H1 (cell line): ENCODE results near the gene ELMO1. TPM values are rescaled to one million over a fixed set of nuclear protein-coding genes. Genes with fewer than 3 reads are reported as not detected.

ENCODE experiments used
- CTCF ChIA-PET: fragments of 300-600 bp; sonication (Branson Sonifier 250); formaldehyde crosslinking; loops from one replicate; lab custom pipeline; 2021; ENCODE audit not compliant: partially characterized antibody; lab: Charles Lee
- POLR2A ChIA-PET: fragments of 300-600 bp; sonication (Branson Sonifier 250); formaldehyde crosslinking; loops from one replicate; lab custom pipeline; 2021; ENCODE audit warnings: inconsistent platforms; ENCODE audit not compliant: partially characterized antibody; lab: Charles Lee
- DNase-seq, 2 experiments: peaks; one replicate each; pipeline versions ENCODE4 v3.0.0 to v3.0.0-alpha.2; 2010 to 2022; ENCODE audit warnings: low spot score in 2 of 2, low read depth in 1 of 2, mixed read lengths in 1 of 2
- FAIRE-seq: peaks from 2 replicates; lab custom pipeline; 2011; peaks lifted over from hg19 to GRCh38; lab: Jason Lieb, UNC
- H2AFZ ChIP-seq: 2 replicates; pipeline ENCODE4 v1.8.1; 2012; ENCODE audit warnings: low read length, inconsistent platforms
- H2AK5ac ChIP-seq: 2 replicates; pipeline ENCODE4 v1.6.1; 2013; ENCODE audit warnings: low read depth, low read length
- H2BK120ac ChIP-seq: replicated peaks from 2 replicates; pipeline ENCODE3; 2013; ENCODE audit warnings: low read depth, low read length, inconsistent platforms
- H2BK12ac ChIP-seq: 2 replicates; pipeline ENCODE4 v1.6.1; 2013; ENCODE audit warnings: low read depth, low read length
- H2BK15ac ChIP-seq: 2 replicates; pipeline ENCODE4 v1.6.1; 2013; ENCODE audit warnings: low read length
- H2BK20ac ChIP-seq: 2 replicates; pipeline ENCODE4 v1.6.1; 2013; ENCODE audit warnings: low read length
- H2BK5ac ChIP-seq: 2 replicates; pipeline ENCODE4 v1.6.1; 2013; ENCODE audit warnings: low read depth, low read length
- H3K14ac ChIP-seq: 2 replicates; pipeline ENCODE4 v1.6.1; 2013; ENCODE audit warnings: inconsistent platforms; ENCODE audit not compliant: insufficient read length
- H3K18ac ChIP-seq: 2 replicates; pipeline ENCODE4 v1.6.1; 2013; ENCODE audit warnings: low read length; ENCODE audit errors: extremely low read depth
- H3K23ac ChIP-seq: 2 replicates; pipeline ENCODE4 v1.6.1; 2013; ENCODE audit warnings: inconsistent platforms; ENCODE audit not compliant: insufficient read length
- H3K23me2 ChIP-seq: 2 replicates; pipeline ENCODE4 v1.6.1; 2013; ENCODE audit warnings: low read depth, low read length
- H3K27ac ChIP-seq: 2 replicates; pipeline ENCODE4 v1.6.1; 2011; ENCODE audit warnings: low read depth, low read length, inconsistent platforms
- H3K27me3 ChIP-seq, 4 experiments: replicated peaks in 1 of 4; 1 replicate in 1 of 4; 2 replicates in 3 of 4; pipeline versions ENCODE4 v1.6.1 to v1.8.1; 2011 to 2013; ENCODE audit warnings: low read length in 3 of 4, mild to moderate bottlenecking in 3 of 4, inconsistent platforms in 2 of 4, mixed read lengths in 2 of 4, moderate library complexity in 1 of 4; ENCODE audit not compliant: control insufficient read depth in 3 of 4, insufficient read depth in 3 of 4; ENCODE audit errors: extremely low read depth in 1 of 4
- H3K36me3 ChIP-seq, 4 experiments: 2 replicates each; pipeline versions ENCODE4 v1.6.1 to v1.8.1; 2011 to 2013; ENCODE audit warnings: mild to moderate bottlenecking in 4 of 4, low read length in 3 of 4, moderate library complexity in 2 of 4, control low read depth in 1 of 4, inconsistent platforms in 1 of 4; ENCODE audit not compliant: insufficient read depth in 4 of 4, control insufficient read depth in 2 of 4
- H3K4ac ChIP-seq: replicated peaks from 2 replicates; pipeline ENCODE3; 2013; ENCODE audit warnings: low read length, low read depth, mixed read lengths, inconsistent platforms; ENCODE audit not compliant: insufficient read length
- H3K4me1 ChIP-seq, 4 experiments: replicated peaks in 1 of 4; 1 replicate in 1 of 4; 2 replicates in 3 of 4; pipeline versions ENCODE4 v1.6.1 to v1.8.1; 2011 to 2013; ENCODE audit warnings: low read length in 3 of 4, inconsistent platforms in 2 of 4, mixed read lengths in 1 of 4; ENCODE audit not compliant: insufficient read depth in 4 of 4, control insufficient read depth in 3 of 4
- H3K4me2 ChIP-seq, 2 experiments: 2 replicates each; pipeline versions ENCODE4 v1.6.1 to v1.8.1; 2011 to 2013; ENCODE audit warnings: low read depth in 2 of 2, low read length in 2 of 2, control low read depth in 1 of 2, inconsistent platforms in 1 of 2, mild to moderate bottlenecking in 1 of 2; ENCODE audit not compliant: insufficient read depth in 1 of 2
- H3K4me3 ChIP-seq, 4 experiments: fragments of 200-600, 300-600 bp in 1 of 4; sonication (generic), shearing (Covaris generic), sonication (Bioruptor Twin) in 1 of 4; 2 replicates each; pipeline versions ENCODE4 v1.5.1 to v1.8.1; 2011 to 2016; ENCODE audit warnings: low read length in 4 of 4, low read depth in 3 of 4, control low read depth in 2 of 4, inconsistent platforms in 2 of 4, mild to moderate bottlenecking in 2 of 4, mixed read lengths in 1 of 4, moderate library complexity in 1 of 4; ENCODE audit not compliant: insufficient read depth in 2 of 4; ENCODE audit errors: extremely low read depth in 1 of 4
- H3K56ac ChIP-seq: replicated peaks from 2 replicates; pipeline ENCODE3; 2013; ENCODE audit warnings: low read depth, mild to moderate bottlenecking, mixed read lengths, low read length, inconsistent platforms; ENCODE audit not compliant: insufficient read length
- H3K79me1 ChIP-seq: 2 replicates; pipeline ENCODE4 v1.6.1; 2013; ENCODE audit warnings: low read depth, low read length, control low read depth
- H3K79me2 ChIP-seq, 2 experiments: 2 replicates each; pipeline versions ENCODE4 v1.6.1 to v1.8.1; 2012 to 2013; ENCODE audit warnings: low read length in 2 of 2, mild to moderate bottlenecking in 2 of 2, inconsistent platforms in 1 of 2; ENCODE audit not compliant: insufficient read depth in 2 of 2, control insufficient read depth in 1 of 2
- H3K9ac ChIP-seq, 4 experiments: replicated peaks in 1 of 4; 1 replicate in 1 of 4; 2 replicates in 3 of 4; pipeline versions ENCODE4 v1.6.1 to v1.8.1; 2011 to 2013; ENCODE audit warnings: low read depth in 3 of 4, low read length in 3 of 4, control low read depth in 2 of 4, mild to moderate bottlenecking in 2 of 4, moderate library complexity in 2 of 4, inconsistent platforms in 1 of 4; ENCODE audit errors: extremely low read depth in 1 of 4
- H3K9me3 ChIP-seq, 2 experiments: 2 replicates each; pipeline versions ENCODE4 v1.6.1 to v1.8.1; 2012 to 2013; ENCODE audit warnings: mild to moderate bottlenecking in 2 of 2, moderate library complexity in 2 of 2, control low read depth in 1 of 2, inconsistent platforms in 1 of 2, low read depth in 1 of 2, low read length in 1 of 2, mixed read lengths in 1 of 2; ENCODE audit not compliant: insufficient read depth in 2 of 2
- H4K20me1 ChIP-seq, 2 experiments: replicated peaks in 1 of 2; 2 replicates each; pipeline versions ENCODE3 to v1.8.1; 2011 to 2013; ENCODE audit warnings: inconsistent platforms in 2 of 2, low read length in 2 of 2, mild to moderate bottlenecking in 1 of 2; ENCODE audit not compliant: insufficient read depth in 2 of 2, control insufficient read depth in 1 of 2
- H4K5ac ChIP-seq: 2 replicates; pipeline ENCODE4 v1.6.1; 2013; ENCODE audit warnings: low read length, low read depth, mixed read lengths, inconsistent platforms; ENCODE audit not compliant: insufficient read length
- H4K8ac ChIP-seq: 2 replicates; pipeline ENCODE4 v1.8.0; 2013; ENCODE audit warnings: mild to moderate bottlenecking, moderate library complexity, low read length, inconsistent platforms; ENCODE audit not compliant: insufficient read depth; ENCODE audit errors: extremely low read depth
- H4K91ac ChIP-seq: replicated peaks from 2 replicates; pipeline ENCODE3; 2013; ENCODE audit warnings: low read length, mixed read lengths, inconsistent platforms; ENCODE audit not compliant: insufficient read length
- CTBP2 ChIP-seq: IDR thresholded peaks from 2 replicates; pipeline ENCODE4 v1.7.0; 2011; ENCODE audit warnings: borderline replicate concordance, mild to moderate bottlenecking, moderate library complexity, mixed read lengths, low read length; ENCODE audit not compliant: insufficient read depth, insufficient read length
- MAFK ChIP-seq: IDR thresholded peaks from 2 replicates; pipeline ENCODE4 v1.6.1; 2012; ENCODE audit warnings: low read depth, mild to moderate bottlenecking, improper control_type of control experiment, low read length
- POU5F1 ChIP-seq: IDR thresholded peaks from 2 replicates; pipeline ENCODE4 v1.6.1; 2011; ENCODE audit warnings: low read depth, mild to moderate bottlenecking, low read length, moderate library complexity
- RNF2 ChIP-seq: fragments of 200-900, 300-1000 bp; sonication (generic); IDR thresholded peaks from 2 replicates; pipeline ENCODE4 v1.7.1; 2016; ENCODE audit warnings: borderline replicate concordance, low read depth, mild to moderate bottlenecking, antibody characterized with exemption, low read length; ENCODE audit not compliant: poor library complexity, severe bottlenecking; ENCODE audit errors: missing control alignments
- SRF ChIP-seq: IDR thresholded peaks from 2 replicates; pipeline ENCODE4 v1.6.1; 2011; ENCODE audit warnings: mild to moderate bottlenecking, low read depth, low read length, moderate library complexity
- WGBS, 2 experiments: shearing (Covaris generic) in 1 of 2; methylation state at CpG; one replicate each; pipeline versions ENCODE4 v1.1.6 to v1.1.7; 2013 to 2015; ENCODE audit warnings: low lambda C conversion rate in 2 of 2, mixed read lengths in 2 of 2, inconsistent platforms in 1 of 2, low coverage in 1 of 2, missing lambda C conversion rate in 1 of 2; ENCODE audit not compliant: insufficient replicate concordance in 2 of 2, insufficient coverage in 1 of 2, insufficient read length in 1 of 2; ENCODE audit errors: extremely low coverage in 1 of 2, missing lambda C conversion rate in 1 of 2; 5-methylcytosine and 5-hydroxymethylcytosine counted together
- polyA plus RNA-seq, 7 experiments: library from polyadenylated mRNA; depleted of rRNA in 3 of 7; stranded (reverse) in 5 of 7; unstranded in 2 of 7; fragments of >200 nt in 5 of 7; fragments of 200-250 nt in 2 of 7; gene quantifications; 1 replicate in 5 of 7; 2 replicates in 1 of 7; 4 replicates in 1 of 7; pipeline versions ENCODE4 v1.2.1 to v1.2.3, GENCODE V29; 2011 to 2013; ENCODE audit warnings: missing spikeins in 2 of 7, mixed read lengths in 2 of 7
- total RNA-seq: library from RNA; stranded (reverse); fragmentation: NEBNext Ultra II Directional; extraction: Animal tissue kit (Norgen Biotek cat#: 25700); gene quantifications from 2 replicates; pipeline ENCODE4 v1.2.1, GENCODE V29; 2021

ELMO1 gene
- total and polyA plus RNA-seq, 2 of the 8 experiments (the other 6 are each of a cell fraction or from before 2014, with no cell fraction given) = 18.4 to 21.0 TPM

- no peaks in the 10 kb centered on the region for H4K20me1 ChIP-seq
- TF ChIP-seq CTBP2 (no peak), MAFK (0 out of 2 replicates have a peak, but pooled peaks have one; percentile 1), SRF (peak; percentile 43; the same call in 1 of the 2 replicates), POU5F1 (peak; percentile 42; the same call in 1 of the 2 replicates), RNF2 (no peak)
- TF ChIP-seq, all 59 proteins: peak for 3
- Histone ChIP-seq H3K14ac (no peak overlapping the region), H3K9ac (no peak overlapping the region), H3K23me2 (no peaks in the 10 kb centered on the region), H4K91ac (no peak overlapping the region), H4K8ac (no peak overlapping the region), H3K79me2 (no peaks in the 10 kb centered on the region), H2BK5ac (peak overlapping the region; percentile 2; the same call in 1 of the 2 replicates), H2AK5ac (no peak overlapping the region), H3K27me3 (no peaks in the 10 kb centered on the region; a peak in 1 of 7 replicates), H3K36me3 (no peaks in the 10 kb centered on the region), H3K27ac (peak overlapping the region; percentile 37), H2BK12ac (no peak overlapping the region), H3K56ac (no peak overlapping the region), H3K18ac (no peak overlapping the region), H3K4me3 (peak overlapping the region in 1 of 4 experiments; percentile 30; a peak in 1 of 8 replicates), H3K4ac (no peak overlapping the region), H3K4me2 (peak overlapping the region in 1 of 2 experiments; percentile 25; a peak in 2 of 4 replicates), H2BK15ac (no peak overlapping the region), H2BK20ac (no peak overlapping the region), H2BK120ac (no peak overlapping the region), H3K9me3 (no peaks in the 10 kb centered on the region), H3K79me1 (no peaks in the 10 kb centered on the region), H3K4me1 (peaks cover 0 to 11% (median 2%) of the 10 kb centered on the region in 4 experiments; a peak in 2 of 7 replicates), H4K5ac (no peak overlapping the region), H2AFZ (no peak overlapping the region), H3K23ac (no peak overlapping the region)
- peak; percentile 86 for FAIRE-seq
- ChIA-PET POLR2A (no interaction called here), CTCF (interaction anchor here (0.8 kb wide), 1 partner anchor 214 kb away, joined by 3 read pairs; no protein-coding TSS in a partner anchor)
- 14% methylated on average over 1 of the region's 1 CpG; no CpG with 5 or more reads in 1 of the 2 experiments for WGBS, 2 experiments
- no peak for DNase-seq
Measured at GRCh38 chr7:37489703-37490102, 41.0 kb upstream of the ELMO1 start.
